Measurements from ENCODE around the gene CD86. TPM values are rescaled to one million over a fixed set of nuclear protein-coding genes. Genes with fewer than 3 reads are reported as not detected.

Gene CD86
- total RNA-seq, result not detected in 2 replicates

GRCh38 chr3:122055215-122055614, at the start of gene CD86:
CD86 (plus strand) TSS chr3:122055362; CDS start chr3:122055490, 128 bp downstream.

GRCh38 chr3:122021811-122022401, 33.3 kb upstream of the CD86 start, which contains the start of gene ILDR1:
ILDR1 (minus strand) TSS chr3:122022247; CDS start chr3:122022077, 170 bp downstream.

Other genes with a start within 250 kb of the CD86 start
- 7.9 and 9.1 TPM in 2 replicates for gene IQCB1, start 220.3 kb upstream of the CD86 start, total RNA-seq
- 0.51 and 1.3 TPM in 2 replicates for gene EAF2, start 220.2 kb upstream of the CD86 start, total RNA-seq
- gene SLC15A2, start 161.0 kb upstream of the CD86 start, total RNA-seq, result 0.16 and 0.51 TPM in 2 replicates
- gene ILDR1, start 33.1 kb upstream of the CD86 start, total RNA-seq, result 1.0 TPM in 1 of 2 replicates, not detected in the other
- gene CASR, start 128.3 kb downstream of the CD86 start, total RNA-seq, result 2.2 TPM in 1 of 2 replicates, not detected in the other